ENCODE data around the gene WNK2.

Gene WNK2

DNA sequence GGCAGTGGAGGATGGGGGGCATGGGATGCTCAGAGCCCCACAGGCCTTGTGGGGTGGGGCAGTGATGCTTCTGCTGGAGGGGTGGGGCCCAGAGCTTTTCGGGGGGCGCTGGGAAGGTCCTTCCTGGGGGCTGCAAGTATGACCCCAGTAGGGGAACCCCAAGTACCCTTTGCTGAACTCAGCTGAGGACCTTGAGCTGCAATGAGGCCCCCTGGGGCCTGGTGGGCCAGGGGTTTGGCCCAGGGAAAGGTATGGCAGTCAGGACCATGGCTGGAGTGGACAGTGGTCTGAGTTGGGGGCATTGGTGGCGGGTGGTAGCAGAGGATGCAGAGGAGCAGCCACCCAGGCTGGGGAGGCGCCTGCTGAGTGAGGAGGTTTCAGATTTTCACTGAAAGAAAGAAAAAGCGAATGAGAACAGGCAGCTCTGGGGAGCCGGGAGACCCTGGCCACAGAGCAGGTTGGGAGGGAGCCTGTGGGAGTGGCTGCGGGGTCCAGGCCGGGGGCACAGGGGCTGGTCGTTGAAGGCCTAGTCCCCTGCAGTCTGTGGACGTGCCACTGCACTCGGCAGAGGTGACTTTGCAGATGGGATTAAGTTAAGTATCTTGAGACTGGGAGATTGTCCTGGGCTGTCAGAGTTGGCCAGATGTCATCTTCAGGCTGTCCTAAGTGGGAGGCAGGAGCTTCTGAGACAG is 19.2 kb downstream of the WNK2 start:
- DNase-seq: no peak

DNA sequence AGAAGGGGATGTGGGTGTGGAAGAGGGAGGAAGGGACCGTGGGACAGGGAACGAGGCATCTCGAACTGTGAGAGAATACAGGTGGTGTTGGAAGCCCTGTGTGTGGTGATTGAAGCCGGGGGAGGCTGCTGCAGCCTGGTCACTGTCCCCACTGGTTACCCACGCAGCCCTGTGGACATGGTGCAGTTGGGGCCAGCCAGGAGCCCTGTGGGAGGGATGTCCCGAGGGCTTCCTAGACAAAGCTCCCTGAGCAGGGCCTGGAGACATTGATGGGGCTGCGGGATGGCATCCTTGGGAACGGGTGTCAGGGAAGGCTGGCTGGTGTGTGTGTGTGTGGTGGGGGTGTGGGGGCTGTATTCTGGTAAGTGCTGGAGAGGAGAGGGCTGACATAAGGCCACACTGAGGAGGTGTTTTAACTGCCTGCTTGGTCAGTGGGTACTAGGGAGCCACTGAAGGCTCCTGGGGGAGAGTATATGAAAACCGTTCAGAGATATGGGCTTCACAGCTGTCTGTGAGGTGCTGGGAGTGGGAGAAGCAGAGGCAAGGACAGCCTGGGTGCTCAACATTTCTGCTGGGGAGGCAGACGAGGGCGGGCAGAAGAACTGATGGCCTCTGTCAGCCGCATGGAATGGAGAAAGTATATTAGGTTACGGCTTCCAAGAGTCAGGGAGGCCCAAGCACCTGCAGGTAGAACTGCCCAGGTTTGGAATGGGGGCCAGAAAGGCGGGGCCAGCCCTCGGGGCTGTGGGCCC is 20.0 kb downstream of the WNK2 start:
- DNase-seq: no peak

DNA sequence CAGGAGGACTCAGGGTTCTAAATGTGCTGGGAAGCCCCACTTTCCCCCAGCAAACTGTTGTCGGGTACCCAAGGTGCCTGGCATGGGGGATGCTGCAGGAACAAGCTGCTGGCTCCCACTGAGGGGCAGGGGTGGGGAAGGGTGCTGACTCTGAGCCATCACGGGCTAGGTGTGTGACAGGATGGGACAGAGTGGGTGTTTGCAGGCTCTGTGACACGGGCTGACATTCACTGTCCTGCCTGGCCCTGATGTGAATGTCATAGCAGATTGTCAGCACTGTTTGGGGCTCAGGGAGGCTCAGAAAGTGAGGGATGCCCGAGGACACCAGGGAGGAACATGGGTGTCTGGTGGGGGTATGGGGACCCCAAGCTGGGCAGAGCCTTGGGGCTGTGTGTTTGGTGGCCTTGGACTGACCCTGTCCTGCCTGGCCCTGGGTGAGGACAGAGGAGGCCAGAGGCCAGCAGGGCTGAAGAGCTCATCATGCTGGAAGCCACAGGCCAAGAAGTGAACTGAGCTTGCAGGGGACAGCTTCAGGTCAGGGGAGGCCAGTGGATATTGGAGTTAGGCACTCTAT is 20.6 kb downstream of the WNK2 start:
- no peak for DNase-seq

DNA sequence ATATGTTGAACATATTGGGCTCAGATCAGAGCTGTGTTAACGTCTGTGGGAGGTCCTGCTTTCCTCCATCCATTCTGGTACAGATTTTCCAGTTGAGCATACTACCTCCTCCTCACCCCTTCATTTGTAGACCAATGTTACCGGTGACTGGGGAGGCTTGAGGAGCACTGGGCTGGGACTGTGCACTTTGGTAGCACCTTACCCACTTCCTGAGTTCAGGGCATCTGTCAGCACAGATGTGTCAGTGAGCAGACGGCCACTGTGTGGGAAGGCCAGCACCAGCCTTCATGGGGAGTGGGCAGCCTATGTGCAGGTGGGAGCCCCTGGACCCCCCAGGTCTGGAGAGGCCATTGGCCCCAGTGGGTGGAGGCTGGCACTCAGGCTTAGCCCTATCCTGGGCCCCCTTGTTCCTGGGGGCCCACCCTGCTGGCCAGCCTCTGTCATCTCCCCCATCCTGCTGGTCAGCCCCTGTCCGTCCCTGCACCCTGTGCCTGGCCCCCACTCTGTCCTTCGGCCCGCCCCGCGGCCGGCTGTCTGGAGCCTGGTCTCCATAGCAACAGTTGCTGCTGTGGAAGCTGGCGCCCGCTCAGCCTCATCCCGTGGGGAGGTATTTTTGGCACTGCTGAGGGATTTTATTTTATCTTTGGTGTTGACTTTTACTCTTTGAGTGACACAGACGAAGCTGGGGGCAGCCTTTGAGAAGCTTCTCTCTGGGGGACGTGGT is 21.3 kb downstream of the WNK2 start:
- peak; percentile 53 for DNase-seq

DNA sequence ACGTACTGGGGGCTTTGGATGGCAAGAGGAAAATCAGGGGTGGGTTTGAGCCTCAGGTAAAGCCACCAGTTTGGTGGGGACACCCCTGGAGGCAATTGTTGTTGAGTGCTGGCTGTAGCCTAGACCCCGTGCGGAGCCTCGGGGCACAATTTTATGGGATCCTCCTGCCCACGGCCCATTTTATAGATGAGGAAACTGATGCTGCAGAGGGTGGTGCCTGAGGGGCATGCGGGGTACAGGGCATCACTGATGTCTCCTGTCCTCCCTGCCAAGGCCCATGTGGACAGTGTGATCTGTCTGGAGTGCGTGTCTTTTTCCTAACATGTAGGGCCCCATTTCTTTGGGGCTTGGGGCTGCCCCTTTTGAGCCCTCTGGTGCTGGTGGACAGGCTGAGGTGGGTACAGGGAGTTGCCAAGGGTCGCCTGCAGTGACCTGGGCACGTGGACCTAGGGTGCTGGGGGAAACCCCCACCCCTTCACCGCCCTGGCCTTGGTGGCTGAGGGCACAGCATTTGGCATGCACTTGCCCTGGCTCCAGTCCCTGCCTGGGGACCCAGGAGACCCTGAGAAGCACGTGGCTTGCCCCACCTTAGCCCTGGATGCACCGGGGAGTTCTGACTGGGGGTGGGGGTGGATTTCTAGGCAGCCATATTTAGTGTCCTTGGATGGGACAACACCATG is 22.1 kb downstream of the WNK2 start:
- DNase-seq: no peak

DNA sequence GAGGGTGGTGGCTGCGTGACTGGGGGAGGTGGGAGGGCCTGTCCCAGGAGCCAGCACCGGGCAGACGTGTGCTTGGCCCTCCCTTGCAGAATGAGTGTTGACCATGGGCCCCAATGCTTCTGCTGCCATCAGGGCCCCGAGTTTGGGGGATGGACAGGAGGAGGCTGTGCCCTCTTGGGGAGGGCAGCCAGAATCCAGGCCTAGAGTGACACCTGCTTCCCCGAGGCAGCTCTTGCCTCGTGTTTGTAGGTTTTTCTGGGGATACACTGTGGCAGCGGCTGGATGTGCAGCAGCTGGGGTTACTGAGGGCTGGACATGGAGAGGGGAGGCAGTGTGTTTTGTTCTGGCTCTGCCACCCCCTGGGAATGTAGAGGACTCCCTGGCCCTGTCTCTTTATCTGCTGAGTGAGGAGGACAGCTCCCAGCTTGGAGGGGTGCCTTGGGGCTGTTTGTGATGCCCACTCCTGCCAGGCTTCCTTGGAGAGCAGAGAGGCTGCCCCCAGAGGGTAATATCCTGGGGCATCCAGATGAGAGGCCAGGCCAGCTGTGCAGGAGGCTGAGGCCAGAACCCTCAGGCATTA is 22.7 kb downstream of the WNK2 start:
- DNase-seq: no peak

DNA sequence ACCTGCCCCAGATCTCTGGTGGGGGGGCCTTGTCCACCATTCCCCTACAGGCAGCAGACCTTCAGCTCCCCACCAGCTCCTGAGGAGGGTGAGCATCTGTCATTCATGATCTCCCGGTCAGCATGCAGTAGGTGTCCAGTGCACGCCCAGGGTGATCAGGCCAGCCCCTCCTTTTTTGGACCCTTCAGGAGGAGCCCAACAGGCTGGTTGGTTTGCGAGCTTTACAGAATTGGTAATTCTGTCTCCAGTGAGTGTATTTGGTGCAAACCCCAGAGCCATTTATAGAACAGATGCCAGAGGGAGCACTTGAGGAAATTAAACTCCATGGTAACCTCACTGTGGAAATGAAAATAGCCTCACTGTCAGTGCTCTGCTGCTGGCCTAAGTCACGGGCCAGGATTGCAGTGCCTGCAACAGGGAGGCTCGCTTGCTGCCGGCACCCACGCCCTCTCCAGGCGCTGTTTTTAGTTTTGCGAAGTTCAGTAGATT is 23.4 kb downstream of the WNK2 start:
- DNase-seq: peak; percentile 19

DNA sequence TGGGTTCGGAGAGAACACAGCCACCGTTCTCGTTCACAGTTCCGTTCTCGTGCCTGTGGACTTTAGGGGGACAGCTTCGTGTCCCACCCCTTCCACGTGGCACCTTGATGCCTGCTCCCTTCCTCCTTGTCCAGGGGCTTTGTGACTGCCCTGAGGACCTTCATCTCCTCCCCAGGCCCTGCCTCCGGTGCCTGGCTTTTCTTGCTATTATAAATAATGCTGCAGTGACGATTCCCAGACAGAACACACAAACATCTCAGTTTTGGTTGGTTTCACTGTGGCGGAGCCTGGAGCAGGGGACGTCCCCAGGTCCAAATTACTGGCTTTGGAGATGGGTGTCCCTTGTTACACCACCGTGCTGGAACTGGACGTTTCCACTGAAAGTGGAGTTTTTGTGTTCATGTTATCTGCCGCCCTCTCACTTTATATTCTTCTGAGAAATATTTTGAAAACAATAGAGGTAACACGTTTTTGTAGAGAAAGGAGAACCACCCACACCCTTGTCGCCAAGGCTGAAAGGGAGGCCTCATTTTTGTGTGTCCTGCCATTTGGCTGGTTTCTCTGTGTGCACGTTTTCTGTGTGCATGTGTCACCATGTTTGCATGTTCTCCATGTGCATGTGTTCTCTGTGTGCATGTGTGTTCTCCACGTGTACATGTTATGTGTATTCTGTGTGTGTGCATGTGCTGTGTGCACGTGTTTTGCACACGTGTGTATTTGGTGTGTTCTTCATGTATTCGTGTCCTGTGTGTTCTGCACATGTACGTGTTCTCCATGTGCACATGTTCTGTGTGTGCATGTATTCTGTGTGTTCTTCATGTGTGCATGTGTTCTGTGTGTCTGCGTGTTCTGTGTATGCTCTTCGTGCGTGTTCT is 24.2 kb downstream of the WNK2 start:
- DNase-seq: no peak

DNA sequence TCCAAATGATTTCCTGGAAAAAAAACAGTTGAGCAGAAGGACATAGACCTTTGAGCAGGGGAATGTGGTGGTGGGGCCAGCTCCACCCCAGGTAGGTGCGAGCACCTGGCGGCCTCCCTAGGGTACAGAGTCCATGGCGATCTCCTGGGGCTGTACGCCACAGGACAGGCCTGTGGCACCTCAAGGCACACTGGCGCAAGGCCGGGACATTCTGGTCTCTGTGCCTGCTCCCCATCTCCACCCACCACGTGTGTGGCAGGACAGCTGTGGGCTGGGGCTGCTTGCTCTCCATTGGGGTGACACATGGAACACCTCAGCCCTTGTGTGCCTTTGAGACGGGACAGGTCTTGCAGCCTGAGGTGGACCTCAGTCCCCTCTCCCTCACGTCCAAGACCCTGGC is 25.2 kb downstream of the WNK2 start:
- DNase-seq: no peak

DNA sequence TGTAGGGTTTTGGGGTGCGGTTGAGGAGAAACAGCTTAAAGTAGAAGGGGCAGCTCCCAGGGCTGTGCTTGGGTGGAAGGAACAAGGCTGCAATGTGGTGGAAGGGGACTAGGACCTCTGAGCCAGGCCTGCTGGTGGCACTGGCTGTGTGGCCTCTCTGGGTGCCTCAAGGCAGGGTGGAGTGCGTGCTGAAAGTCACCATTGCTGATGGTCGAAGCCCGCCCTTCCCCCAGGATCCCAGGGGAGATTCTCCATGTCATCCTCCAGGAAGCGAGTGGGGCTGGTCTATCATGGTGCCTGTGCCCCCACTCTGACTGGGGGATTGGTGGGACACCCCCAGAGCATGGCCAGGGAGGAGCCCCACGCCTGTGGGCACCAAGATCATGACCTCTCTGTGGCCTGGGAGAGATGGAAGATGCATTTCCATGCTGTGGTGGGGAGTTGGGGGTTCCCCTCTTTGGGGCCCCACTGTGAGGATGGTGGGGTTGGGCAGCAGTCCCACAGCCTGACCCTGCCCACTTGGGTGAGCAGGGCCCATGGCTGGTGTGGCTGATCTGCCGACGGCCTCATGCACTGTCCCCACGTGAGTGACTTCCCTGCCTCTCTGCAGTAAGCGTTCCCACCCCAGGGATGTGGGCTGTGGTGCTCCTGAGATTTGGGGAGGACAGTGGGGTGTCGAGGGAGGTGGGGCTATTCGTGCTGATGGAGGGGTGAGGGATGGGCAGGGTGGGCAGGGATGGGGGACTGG is 25.8 kb downstream of the WNK2 start:
- no peak for DNase-seq

DNA sequence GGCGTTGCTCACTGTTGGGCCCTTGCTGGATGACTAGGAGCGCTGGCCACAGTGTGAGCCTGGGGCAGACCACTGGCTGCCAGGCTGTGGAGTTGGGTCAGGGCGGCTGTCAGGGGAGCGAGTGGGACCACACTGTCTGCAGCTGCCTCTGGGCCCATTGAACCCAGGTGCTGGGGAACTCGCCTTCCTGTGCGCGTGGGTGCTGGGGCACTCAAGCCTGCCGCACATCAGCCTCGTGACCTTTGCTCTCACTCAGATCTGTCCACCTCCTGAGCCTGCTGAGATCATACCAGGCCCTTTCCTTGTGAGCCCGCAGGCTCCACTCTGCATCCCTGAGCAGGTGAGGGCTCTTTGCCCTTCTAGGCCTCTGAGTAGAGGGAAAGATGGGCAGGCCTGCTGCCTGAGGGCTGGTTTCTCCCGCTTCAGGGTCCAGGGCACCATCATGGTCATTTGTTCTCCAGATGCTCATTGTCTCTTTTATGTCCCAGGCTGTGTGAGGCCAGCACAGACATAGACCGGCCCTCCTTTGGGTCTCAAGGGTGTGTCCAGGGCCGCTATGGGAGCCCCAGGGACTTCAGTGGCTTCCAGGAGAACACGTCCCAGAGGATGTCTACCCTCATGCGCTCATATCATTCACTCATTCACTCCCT is 26.5 kb downstream of the WNK2 start:
- DNase-seq: no peak

DNA sequence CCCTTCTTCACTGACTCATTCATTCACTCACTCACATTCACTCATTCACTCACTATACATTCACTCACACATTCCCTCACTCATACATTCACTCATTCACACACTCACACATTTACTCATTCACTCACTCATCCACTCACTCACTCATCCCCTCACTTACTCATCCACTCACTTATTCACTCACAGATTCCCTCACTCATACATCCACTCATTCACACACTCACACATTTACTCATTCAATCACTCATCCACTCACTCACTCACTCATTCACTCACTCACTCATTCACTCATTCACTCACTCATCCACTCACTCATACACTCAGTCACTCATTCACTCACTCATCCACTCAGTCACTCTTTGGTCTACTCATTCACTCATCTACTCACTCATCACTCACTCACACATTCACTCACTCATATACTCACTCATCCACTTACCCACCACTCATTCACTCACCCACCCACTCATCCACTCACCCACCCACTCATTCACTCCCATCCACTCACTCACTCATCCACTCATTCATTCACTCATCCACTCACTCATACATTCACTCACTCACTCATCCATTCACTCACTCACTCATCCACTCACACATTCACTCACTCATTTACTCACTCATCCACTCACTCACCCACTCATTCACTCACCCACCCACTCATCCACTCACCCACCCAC is 27.2 kb downstream of the WNK2 start:
- DNase-seq: no peak

DNA sequence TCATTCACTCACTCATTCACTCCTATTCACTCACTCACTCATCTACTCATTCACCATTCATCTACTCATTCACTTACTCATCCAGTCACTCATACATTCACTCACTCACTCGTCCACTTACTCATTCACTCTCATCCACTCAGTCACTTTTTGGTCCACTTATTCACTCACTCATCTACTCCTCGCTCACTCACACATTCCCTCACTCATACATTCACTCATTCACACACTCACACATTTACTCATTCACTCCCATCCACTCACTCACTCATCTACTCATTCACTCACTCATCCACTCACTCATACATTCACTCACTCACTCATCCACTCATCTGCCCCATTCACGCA is 27.7 kb downstream of the WNK2 start:
- no peak for DNase-seq

DNA sequence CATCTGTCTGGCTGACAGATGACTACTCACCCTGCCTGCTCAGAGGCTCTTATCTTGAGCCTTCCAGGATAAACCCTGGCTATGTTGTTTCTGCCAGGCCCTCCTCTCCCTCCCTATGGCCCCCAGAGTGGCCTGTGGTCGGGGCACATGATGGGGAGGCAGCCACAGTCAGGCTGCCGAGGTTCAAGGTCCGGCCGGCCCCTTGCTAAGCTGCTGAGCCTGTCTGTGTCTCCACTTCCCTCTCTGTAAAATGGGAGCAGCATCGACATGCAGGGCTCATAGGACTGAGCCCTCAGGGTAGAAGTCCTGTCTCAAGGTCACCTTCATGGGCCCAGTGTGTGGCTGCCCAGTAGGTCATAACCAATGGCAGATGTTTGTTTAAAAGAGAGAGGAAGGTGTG is 28.5 kb downstream of the WNK2 start:
- no peak for DNase-seq

DNA sequence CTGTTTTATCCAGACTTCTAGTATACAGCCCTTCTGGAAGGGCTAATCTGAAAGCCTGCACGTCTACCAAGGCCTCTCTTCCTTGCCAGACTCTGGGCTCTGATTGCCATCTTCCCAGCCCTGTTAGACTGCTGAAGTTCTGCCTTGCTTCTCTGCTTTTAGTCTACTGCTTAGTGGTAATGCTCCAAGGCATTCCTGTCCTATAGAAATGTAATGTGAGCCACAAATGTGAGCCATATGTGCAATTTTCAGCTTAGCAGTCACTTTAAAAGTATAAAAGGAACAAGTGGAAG is 32.1 kb downstream of the WNK2 start:
- DNase-seq: no peak

DNA sequence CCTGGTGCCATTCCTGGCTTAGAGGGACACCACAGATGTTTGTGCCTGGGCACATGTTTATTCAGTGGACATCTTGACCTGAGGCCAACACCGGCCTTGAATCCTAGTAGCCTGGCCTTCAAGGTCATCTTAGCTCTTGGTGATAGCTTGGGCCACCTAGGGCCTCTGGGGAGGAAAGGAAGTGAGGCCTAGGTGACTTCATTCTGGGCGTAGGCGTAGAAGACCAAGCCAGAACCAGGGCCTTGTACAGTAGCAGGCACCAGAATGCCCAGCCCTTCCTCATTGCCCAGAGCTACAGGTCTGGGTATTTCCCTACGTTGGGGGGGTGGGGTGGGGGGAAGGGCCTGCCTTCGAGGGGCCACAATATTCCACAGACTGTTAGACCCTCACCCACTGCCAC is 33.8 kb downstream of the WNK2 start:
- DNase-seq: no peak

DNA sequence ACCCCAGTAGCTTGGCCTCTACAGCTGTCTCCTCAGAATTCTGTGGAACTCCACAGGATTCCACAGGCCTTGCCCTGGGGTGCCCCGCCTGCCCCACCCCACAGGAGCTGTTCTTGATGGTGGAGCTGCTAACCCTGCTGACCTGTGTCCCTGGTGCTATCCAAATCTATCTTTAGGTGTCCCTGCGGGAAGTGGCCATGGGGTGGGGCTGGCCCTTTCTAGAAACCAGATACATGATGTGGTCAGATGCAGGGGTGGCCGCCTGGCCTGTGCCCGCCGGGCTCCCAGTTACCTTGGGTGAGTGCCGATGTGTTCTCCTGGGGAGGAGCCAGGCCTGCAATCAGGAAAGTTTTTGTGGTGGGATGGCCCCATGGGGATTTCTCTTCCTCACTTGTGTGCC is 34.2 kb downstream of the WNK2 start:
- no peak for DNase-seq

DNA sequence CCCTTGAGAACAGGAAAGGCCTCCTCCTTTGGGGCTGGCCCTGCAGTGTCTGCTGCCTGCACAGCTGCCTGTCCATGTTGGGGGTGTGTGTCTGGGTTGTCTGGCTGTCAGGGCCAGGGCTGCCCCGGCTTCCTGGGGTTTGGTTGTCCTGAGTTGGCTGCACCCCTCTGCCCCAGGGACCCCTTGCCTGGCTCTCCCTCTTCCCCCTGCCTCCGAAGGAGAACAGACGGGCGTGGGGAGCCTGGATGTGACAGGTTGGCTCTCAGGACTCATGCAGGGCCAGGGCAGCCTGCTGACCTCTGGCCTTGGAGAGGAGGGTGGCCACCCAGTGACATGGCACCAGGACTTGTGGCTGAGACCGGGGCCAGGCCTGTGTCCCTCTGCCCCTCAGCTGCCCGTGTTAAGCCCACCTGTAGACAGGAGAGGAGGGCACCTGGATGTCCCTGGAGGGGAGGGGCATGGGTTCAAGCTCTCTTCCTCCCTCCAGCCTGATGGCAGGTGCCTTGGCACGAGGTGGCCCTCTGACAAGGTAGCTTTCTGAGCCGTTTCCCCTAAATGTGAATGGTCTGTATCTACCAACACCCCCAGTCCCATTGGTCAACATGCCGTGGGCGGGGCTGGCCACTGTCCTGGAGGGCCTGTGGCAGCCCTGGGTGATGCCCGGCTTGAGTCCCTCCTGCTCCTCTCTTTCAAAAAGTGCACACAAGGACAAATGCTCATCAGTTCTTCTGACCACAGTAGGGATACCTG is 34.9 kb downstream of the WNK2 start:
- DNase-seq: no peak

DNA sequence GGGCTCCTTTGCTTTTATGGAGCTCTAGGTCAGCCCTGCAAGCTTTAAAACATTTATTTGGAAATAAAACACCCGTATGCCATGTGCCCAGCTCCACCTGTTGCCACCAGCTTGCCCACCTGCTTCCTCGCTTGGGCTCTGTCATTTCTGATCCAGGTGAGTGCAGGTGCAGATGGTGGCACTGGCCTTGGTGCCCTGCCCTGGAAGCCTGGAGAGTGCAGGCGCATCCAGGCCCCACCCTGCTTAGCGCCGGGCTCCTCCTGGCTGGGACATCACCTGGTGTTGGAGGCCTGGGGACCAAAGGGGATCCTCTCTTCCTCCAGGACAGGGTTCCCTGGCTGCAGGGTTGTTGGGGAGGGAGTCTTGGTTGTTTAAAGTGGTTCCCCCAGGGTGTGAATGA is 35.8 kb downstream of the WNK2 start:
- no peak for DNase-seq
